Left colon (tissue), 2 donors: ENCODE data around the gene SRI. TPM values are rescaled to one million over a fixed set of nuclear protein-coding genes. Genes with fewer than 3 reads are reported as not detected.
"Not testable (repeated sequence)": the region's sequence is repeated elsewhere in the genome, so short reads cannot be mapped to it uniquely, and the experiment has no call there.

Experiments used
- ATAC-seq: fragments of 200-7000 bp; cut with Tn5 transposase; one replicate; pipeline ENCODE4 v1.9.1; 2020; ENCODE audit warnings: mild to moderate bottlenecking, moderate library complexity
- DNase-seq, 2 donors: peaks; one replicate each; pipeline ENCODE4 v3.0.0-alpha.2; 2020
- intact Hi-C, 2 donors: fragments of 100-400 bp; cut with DNase I in 1 of 2; cut with micrococcal nuclease in 1 of 2; formaldehyde crosslinking; loops; one replicate each; pipeline versions ENCODE4 v1.11.2 to v1.14.0; 2022; cut with DNase I, micrococcal nuclease
- total RNA-seq, 2 donors: library from RNA; stranded (reverse); fragmentation: NEBNext Ultra II Directional; extraction: Animal tissue kit (Norgen Biotek cat#: 25700); gene quantifications; one replicate each; pipeline ENCODE4 v1.2.1, GENCODE V29; 2021
- donor health status: DM: no; HTN: no; CAD: no.
- donor health status: DM: yes; HTN: yes; CAD: no.

The SRI gene
- total RNA-seq, 2 donors from 2014 or later, result 634 to 1,188 TPM

- ATAC-seq, result peak; percentile 6
- no peak for DNase-seq
- intact Hi-C loops, result no loop called here
Observed at GRCh38 chr7:88201305-88201704, 18.5 kb downstream of the SRI start.

DNA sequence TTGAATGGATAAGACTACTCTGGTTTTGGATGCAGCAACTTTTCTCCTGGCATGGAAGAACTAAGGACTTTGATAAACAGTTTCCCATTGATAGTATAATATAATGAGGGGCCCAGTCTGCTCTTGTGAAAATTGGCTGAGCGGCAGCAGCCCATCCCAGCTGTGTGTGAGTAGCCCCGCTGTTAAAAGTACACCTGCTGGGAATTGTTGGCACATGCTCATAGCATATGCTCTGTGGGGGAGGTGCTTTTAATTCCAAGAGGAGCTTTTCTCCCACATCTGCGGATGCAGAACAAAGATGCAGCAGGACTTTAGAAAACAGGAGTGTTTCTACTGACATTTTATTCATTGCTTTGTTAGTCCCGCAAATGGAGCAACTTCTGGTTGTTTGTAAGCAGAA, 19.0 kb downstream of the SRI start:
- ATAC-seq (peak; percentile 40), DNase-seq (no peak)
- intact Hi-C loops, result no loop called here

GRCh38 chr7:88200261-88200660, 19.6 kb downstream of the SRI start:
- intact Hi-C loops, result no loop called here
- DNase-seq, result no peak
- peak; percentile 14 for ATAC-seq

DNA sequence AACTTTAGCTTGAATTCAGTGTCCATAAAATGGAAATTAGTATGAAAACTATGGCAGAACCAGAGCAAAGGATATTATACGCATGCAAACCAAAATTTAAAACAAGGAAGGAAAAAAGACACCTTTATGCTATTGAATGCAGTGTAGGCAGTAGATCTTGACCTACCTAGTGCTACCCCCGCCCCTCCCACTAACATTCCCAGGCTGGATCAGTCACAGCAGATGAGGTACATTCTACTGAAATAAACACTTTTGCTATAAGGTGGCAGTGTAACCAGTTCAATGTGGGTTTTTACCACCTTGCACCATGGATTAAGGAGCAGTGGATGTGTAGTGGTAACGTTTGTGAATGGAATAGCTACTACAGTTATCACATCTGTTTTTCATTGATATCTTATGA, 27.9 kb downstream of the SRI start:
- intact Hi-C loops, result no loop called here
- no peak for ATAC-seq
- no peak for DNase-seq

DNA sequence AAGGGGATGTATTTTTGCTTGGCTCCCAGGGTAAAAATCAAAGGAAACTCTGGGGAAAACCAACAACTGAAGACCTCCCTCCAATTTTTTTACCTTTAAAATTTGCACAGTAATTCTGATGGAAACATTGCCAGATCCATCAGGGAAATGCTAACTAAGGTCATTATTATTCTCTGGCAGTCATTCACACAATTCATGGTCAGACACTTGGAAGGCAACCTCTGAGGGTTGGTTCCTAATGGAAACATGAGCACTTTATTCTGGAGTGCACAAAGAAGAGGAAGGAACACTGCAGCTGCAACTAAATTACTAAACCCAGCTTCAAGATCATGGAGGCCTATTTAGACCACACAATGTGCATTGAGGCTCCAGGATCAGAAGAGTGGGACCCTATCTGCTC, 34.2 kb downstream of the SRI start:
- intact Hi-C loops, result no loop called here
- ATAC-seq (no peak), DNase-seq (no peak)

- no peak for DNase-seq
- no peak for ATAC-seq
- intact Hi-C loops, result no loop called here
Observed at GRCh38 chr7:88184848-88185304, 35.0 kb downstream of the SRI start.

- no peak for ATAC-seq
- intact Hi-C loops, result no loop called here
- DNase-seq, result no peak
Observed at GRCh38 chr7:88183051-88183450, 36.8 kb downstream of the SRI start.

DNA sequence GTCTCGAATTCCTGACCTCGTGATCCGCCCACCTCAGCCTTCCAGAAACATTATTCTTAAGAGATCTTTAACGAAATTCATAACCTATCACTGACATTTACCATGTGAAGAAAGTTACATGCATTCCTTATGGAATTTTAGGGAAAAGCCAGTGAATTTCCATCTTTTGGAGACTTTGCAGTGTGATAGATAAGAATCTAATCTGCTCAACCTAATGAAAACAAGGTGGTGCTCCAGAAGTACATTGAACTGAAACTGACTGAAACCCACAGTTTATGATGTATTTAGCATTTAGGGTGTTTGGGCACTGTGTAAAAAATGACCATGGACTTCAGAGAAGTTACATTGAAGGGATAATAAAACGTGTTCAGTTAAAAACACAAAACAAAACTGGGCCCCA, 43.6 kb downstream of the SRI start:
- intact Hi-C loops, result no loop called here
- DNase-seq, result no peak
- no peak for ATAC-seq

DNA sequence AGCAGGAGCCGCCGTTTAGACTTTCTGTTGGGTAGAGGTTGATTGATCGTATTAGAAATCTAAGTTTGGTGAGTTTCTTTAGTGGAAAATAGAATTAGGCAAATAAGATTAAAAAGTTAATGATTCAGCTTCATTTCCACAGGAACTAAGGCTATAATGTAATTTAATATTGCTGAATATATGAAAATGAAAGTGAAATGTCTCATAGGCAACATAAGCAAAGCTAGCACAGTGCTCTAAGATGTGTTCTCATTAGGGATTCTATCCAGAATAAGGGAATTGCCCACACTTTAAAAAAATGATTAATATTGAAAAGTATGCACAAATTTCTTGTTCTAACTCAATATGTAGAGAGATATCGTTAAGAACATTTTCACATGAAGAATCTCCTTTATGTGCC, 47.0 kb downstream of the SRI start:
- ATAC-seq (no peak), DNase-seq (no peak)
- intact Hi-C loops, result no loop called here

- ATAC-seq (peak; percentile 37), DNase-seq (no peak)
- intact Hi-C loops, result no loop called here
Observed at GRCh38 chr7:88169717-88170320, 50.0 kb downstream of the SRI start.

DNA sequence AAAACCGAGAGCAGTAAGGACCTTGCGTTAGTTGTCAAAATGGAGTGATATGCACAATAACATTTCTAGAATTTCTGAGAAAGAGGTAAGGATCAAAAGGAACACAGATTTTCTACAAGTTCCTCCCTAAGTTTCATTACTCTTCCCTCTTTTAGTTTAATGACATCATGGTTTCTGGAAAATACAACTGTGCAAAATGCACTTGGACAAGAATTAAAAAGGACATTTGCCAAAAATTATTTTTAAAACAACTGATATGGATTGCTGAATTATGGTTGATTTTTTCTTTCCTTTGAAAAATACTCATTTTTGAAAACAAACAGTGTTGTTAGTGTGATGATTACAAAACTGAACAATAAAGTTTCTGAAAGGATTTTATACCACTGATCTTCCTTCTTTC, 52.1 kb downstream of the SRI start:
- ATAC-seq, result no peak
- DNase-seq, result no peak
- intact Hi-C loops, result no loop called here

- ATAC-seq (no peak), DNase-seq (no peak)
- intact Hi-C loops, result no loop called here
Observed at GRCh38 chr7:88167223-88167622, 52.6 kb downstream of the SRI start.

DNA sequence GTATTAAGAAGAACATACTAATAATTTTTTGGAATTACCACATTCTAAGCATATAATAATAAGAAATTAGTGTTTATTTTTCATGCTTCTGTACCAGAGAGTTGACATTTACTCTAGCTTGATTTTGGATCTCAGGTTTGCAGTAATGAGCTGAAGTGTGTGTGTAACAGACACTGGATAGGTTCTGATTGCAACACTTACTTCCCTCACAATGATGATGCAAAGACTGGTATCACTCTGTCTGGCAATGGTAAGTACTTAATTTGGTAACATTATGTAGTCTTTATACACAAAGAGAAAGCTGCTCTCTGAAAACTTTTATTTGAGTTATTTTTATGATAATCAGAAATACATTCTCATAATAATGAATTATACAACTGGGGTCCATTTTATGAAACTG, 54.1 kb downstream of the SRI start:
- intact Hi-C loops, result no loop called here
- ATAC-seq (no peak), DNase-seq (no peak)

GRCh38 chr7:88159741-88160140, 60.1 kb downstream of the SRI start:
- DNase-seq, intact Hi-C loops, ATAC-seq: not testable (repeated sequence)

- no peak for ATAC-seq
- intact Hi-C loops, result no loop called here
- no peak for DNase-seq
Observed at GRCh38 chr7:88156356-88156755, 63.5 kb downstream of the SRI start.

DNA sequence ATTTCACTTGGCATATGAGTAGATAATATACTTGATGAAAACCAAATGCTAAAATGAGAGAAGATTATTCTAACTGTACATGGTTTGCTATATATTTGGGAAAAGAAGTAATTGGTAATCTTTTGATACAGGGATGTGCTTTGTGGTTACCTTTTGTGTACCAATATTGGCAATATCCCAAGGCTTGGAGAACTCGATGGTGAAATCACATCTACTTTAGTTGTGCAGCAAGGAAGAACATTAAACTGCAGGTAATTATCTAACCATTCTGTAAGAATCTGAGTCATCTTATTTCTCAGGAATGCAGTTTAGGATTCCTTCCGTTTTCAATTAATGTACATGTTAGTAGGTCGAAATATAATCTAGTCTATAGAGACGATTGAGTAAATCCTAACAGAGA, 64.1 kb downstream of the SRI start:
- intact Hi-C loops, result no loop called here
- ATAC-seq (no peak), DNase-seq (no peak)

Other genes starting within 250 kb of the SRI start
- gene STEAP4, start 86.9 kb upstream of the SRI start, total RNA-seq, result 1 to 10 TPM; 3.8 to 5.2 TPM